GM20000 (cell line): Measurements from ENCODE around the gene FXYD7.

ENCODE experiments used
- DNase-seq: peaks from one replicate; pipeline ENCODE4 v3.0.0; 2012; ENCODE audit warnings: low spot score
- CTCF ChIP-seq: IDR thresholded peaks from 2 replicates; pipeline ENCODE4 v1.5.1; 2012; ENCODE audit warnings: mild to moderate bottlenecking, control low read depth; ENCODE audit errors: extremely low read depth, missing control alignments

FXYD7 gene

GRCh38 chr19:35119091-35119490 lies 24.0 kb upstream of the FXYD7 start:
- TF ChIP-seq CTCF, result no peak

GRCh38 chr19:35119578-35120155 lies 23.4 kb upstream of the FXYD7 start:
- no peak for TF ChIP-seq CTCF
- DNase-seq, result no peak

More at GRCh38 chr19:35119091-35119490, 24.0 kb upstream of the FXYD7 start:
- no peak for DNase-seq

DNA sequence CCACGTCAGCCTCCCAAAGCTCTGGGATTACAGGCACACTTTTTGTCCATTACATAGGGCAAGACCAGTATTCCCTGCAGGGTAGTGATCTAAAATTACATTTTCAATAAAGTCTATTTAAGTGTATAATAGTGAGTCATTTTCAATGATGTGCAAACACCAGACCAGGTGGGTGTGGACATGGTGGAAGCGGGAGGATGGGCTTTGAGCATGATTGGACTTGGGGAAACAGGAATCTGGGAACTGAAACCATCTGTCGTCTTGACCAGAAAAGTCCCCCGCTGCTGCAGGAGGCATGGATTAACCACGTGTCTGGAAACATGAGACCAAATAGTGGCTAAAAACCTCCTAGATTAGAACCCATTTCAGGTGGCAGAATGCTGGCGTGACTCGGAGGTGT lies 22.6 kb upstream of the FXYD7 start:
- TF ChIP-seq CTCF, result no peak
- DNase-seq, result no peak

DNA sequence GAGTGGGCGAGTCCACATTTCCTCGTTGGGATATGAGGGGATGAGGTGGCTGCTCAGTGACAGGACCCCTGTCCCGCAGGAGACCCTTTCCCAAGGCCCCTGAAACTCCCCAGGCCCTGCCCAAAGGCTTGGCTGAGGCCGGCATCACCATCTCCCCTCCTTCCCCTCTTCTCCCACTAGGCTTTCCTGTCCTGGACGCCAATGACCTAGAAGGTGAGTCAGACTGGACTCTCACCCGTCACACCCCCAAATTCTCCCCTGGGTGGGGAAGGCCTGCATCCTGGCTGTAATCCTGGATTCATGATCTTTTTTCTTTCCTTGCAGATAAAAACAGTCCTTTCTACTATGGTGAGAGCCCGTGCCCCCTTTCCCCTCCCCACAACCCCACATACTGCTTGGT lies 22.2 kb upstream of the FXYD7 start:
- DNase-seq, result no peak
- no peak for TF ChIP-seq CTCF

DNA sequence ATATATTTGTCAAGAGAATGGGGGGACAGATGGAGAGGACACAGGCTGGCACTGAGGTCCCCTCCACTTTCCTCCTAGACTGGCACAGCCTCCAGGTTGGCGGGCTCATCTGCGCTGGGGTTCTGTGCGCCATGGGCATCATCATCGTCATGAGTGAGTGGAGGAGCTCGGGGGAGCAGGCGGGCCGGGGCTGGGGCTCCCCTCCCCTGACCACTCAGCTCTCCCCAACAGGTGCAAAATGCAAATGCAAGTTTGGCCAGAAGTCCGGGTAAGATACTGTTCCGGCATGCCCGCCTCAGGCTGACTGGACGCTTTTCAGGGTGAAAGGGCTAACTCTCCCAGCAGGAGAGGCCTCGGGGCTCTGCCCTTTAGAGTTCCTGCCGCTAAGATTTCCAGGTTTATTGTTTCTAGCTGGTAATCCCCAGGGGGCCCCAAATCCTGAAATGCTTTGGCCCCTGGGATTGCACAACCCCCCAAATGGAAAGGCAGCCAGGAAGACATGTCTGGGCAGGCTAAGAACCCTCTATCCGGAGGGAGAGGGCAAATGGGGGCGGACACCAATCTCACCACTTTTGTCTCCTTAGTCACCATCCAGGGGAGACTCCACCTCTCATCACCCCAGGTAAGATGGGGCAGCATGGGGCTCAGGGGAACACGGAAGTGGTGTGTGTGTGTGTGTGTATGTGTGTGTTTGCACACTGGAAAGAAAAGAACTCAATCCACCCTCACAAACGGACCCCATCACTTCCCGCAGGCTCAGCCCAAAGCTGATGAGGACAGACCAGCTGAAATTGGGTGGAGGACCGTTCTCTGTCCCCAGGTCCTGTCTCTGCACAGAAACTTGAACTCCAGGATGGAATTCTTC lies 20.1 kb upstream of the FXYD7 start:
- no peak for TF ChIP-seq CTCF
- DNase-seq, result no peak

DNA sequence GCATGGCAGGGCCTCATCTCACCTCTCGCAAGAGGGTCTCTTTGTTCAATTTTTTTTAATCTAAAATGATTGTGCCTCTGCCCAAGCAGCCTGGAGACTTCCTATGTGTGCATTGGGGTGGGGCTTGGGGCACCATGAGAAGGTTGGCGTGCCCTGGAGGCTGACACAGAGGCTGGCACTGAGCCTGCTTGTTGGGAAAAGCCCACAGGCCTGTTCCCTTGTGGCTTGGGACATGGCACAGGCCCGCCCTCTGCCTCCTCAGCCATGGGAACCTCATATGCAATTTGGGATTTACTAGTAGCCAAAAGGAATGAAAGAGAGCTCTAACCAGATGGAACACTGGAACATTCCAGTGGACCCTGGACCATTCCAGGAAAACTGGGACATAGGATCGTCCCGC lies 19.5 kb upstream of the FXYD7 start:
- no peak for DNase-seq
- TF ChIP-seq CTCF, result no peak
